Heart left ventricle (tissue), 13 donors: ENCODE measurements around the gene BAZ2A.

Source experiments
- POLR2A ChIP-seq, 2 donors: fragments of 450-650 bp; IDR thresholded peaks; one replicate each; pipeline ENCODE4 v1.6.1; 2017; ENCODE audit warnings: antibody characterized with exemption in 2 of 2, mild to moderate bottlenecking in 2 of 2, moderate library complexity in 2 of 2
- TF ChIP-seq, protein P1 (sequence below), 12 donors: fragments of 200-600 bp; sonication (generic) in 4 of 12; IDR thresholded peaks; one replicate each; pipeline versions ENCODE4 v1.5.0 to v1.8.0; 2018 to 2022; ENCODE audit warnings: antibody characterized with exemption in 12 of 12, mild to moderate bottlenecking in 5 of 12
- donor health status: ischemic (EF 13 %, LVEDD 7.1; RV severe dilation, severe dysfunction).
- donor health status: DM: no; HTN: yes; CAD: no.
- donor health status: DM: no; HTN: no; CAD: no.
- donor health status: ischemic (EF 25% LVEDD 6.9; RV normal size, moderate dysfunction).
- donor health status: ischemic (EF 25% LVEDD 5.7; RV mildly dilated, moderate dysfunction).
- donor health status: ischemic (EF 35%, LVEDD 5.7; RV mildly dilated, moderate dysfunction).
- donor health status: nonischemic (EF 11% LVEDD 7.7; RV severe dilation, severe dysfunction).
- donor health status: DM: yes; HTN: yes; CAD: no.
- donor health status: PGD.
- donor health status: ischemic (EF 29% LVEDD 5.4; RV normal size, mild dysfunction).
- donor health status: nonischemic (EF 23%, LVEDD 6.1; RV moderate dilation, normal function).

- TF ChIP-seq, protein P1, sequence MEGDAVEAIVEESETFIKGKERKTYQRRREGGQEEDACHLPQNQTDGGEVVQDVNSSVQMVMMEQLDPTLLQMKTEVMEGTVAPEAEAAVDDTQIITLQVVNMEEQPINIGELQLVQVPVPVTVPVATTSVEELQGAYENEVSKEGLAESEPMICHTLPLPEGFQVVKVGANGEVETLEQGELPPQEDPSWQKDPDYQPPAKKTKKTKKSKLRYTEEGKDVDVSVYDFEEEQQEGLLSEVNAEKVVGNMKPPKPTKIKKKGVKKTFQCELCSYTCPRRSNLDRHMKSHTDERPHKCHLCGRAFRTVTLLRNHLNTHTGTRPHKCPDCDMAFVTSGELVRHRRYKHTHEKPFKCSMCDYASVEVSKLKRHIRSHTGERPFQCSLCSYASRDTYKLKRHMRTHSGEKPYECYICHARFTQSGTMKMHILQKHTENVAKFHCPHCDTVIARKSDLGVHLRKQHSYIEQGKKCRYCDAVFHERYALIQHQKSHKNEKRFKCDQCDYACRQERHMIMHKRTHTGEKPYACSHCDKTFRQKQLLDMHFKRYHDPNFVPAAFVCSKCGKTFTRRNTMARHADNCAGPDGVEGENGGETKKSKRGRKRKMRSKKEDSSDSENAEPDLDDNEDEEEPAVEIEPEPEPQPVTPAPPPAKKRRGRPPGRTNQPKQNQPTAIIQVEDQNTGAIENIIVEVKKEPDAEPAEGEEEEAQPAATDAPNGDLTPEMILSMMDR (IDR thresholded peaks at IDR 0.05): no peak
- no peak for TF ChIP-seq POLR2A (IDR thresholded peaks at IDR 0.05)
Measured at GRCh38 chr12:56676851-56677580, 46.9 kb upstream of the BAZ2A start.
